Bronchial epithelial cell (primary cell): Measurements from ENCODE around the gene RFPL3. TPM values are rescaled to one million over a fixed set of nuclear protein-coding genes. Genes with fewer than 3 reads are reported as not detected.
"Not testable (repeated sequence)": the region's sequence is repeated elsewhere in the genome, so short reads cannot be mapped to it uniquely, and the experiment has no call there.

Experiments
- DNase-seq: peaks from one replicate; pipeline ENCODE4 v3.0.0-alpha.2; 2010; ENCODE audit warnings: low read depth
- FAIRE-seq: peaks from 2 replicates; lab custom pipeline; 2011; peaks lifted over from hg19 to GRCh38; lab: Jason Lieb, UNC
- H3K27me3 ChIP-seq: 2 replicates; pipeline ENCODE4 v1.5.1; 2011; ENCODE audit warnings: low read length; ENCODE audit not compliant: control insufficient read depth, insufficient read depth
- H3K36me3 ChIP-seq: 2 replicates; pipeline ENCODE4 v1.5.1; 2011; ENCODE audit warnings: low read length; ENCODE audit not compliant: control insufficient read depth, insufficient read depth
- H3K4me3 ChIP-seq: 2 replicates; pipeline ENCODE4 v1.5.1; 2011; ENCODE audit warnings: mild to moderate bottlenecking, low read depth, low read length, control low read depth
- CTCF ChIP-seq: IDR thresholded peaks from 2 replicates; pipeline ENCODE4 v1.5.1; 2011; ENCODE audit warnings: mild to moderate bottlenecking, moderate library complexity, low read length, control low read depth, inconsistent platforms; ENCODE audit not compliant: insufficient read depth, severe bottlenecking
- total RNA-seq: library from RNA; depleted of rRNA; stranded (reverse); fragments of >200 nt; gene quantifications from 2 replicates; pipeline ENCODE4 v1.2.1, GENCODE V29; 2014

Gene RFPL3
- total RNA-seq, 1 donor from 2014 or later: not detected

DNA sequence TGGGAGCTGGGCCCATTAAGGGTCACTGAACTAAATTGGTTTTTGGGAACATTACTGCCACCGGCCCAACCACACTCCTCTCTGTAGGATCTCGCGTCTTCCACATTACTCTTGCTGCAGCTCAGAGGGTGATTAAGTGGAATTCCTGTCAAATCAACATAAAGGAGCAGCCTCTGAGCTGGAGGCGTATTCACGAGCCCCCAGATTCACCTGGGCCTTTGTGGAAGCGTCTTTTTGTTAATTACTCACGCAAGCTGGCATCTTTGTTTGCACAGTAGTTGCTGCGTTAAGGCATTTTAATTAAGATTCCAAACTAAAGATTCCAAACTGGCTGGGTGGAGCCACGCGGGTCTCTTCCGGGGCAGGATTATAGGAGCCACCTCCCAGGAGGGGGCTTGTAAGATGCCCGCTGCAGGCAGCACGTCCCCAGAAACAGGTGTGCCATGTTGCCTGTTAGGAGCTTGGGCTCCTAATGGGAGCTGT lies 21.5 kb upstream of the RFPL3 start:
- TF ChIP-seq CTCF: no peak
- DNase-seq (no peak), FAIRE-seq (no peak)
- H3K36me3 ChIP-seq: no peaks in the 10 kb centered on the region
- no peak overlapping the region for H3K4me3 ChIP-seq
- peaks cover 1% of the 10 kb centered on the region for H3K27me3 ChIP-seq

- DNase-seq (no peak), FAIRE-seq (no peak)
- TF ChIP-seq CTCF: no peak
Observed at GRCh38 chr22:32336771-32337424, 20.8 kb upstream of the RFPL3 start.

GRCh38 chr22:32337425-32337824 lies 20.2 kb upstream of the RFPL3 start:
- not testable (repeated sequence) for H3K4me3 ChIP-seq, FAIRE-seq, DNase-seq, H3K27me3 ChIP-seq, H3K36me3 ChIP-seq

More at GRCh38 chr22:32336771-32337424, 20.8 kb upstream of the RFPL3 start:
- H3K36me3 ChIP-seq: no peaks in the 10 kb centered on the region
- H3K27me3 ChIP-seq: peaks cover 3% of the 10 kb centered on the region
- H3K4me3 ChIP-seq: no peak overlapping the region

- no peaks in the 10 kb centered on the region for H3K36me3 ChIP-seq
- no peak for TF ChIP-seq CTCF
- H3K4me3 ChIP-seq: no peak overlapping the region
- FAIRE-seq (no peak), DNase-seq (no peak)
- peaks cover 3% of the 10 kb centered on the region for H3K27me3 ChIP-seq
Observed at GRCh38 chr22:32338757-32339156, 18.9 kb upstream of the RFPL3 start.

- Histone ChIP-seq H3K4me3 (no peak overlapping the region), H3K27me3 (peaks cover 3% of the 10 kb centered on the region), H3K36me3 (no peaks in the 10 kb centered on the region)
- TF ChIP-seq CTCF: no peak
- FAIRE-seq (peak; percentile 89), DNase-seq (no peak)
Observed at GRCh38 chr22:32339190-32340012, 18.3 kb upstream of the RFPL3 start.

DNA sequence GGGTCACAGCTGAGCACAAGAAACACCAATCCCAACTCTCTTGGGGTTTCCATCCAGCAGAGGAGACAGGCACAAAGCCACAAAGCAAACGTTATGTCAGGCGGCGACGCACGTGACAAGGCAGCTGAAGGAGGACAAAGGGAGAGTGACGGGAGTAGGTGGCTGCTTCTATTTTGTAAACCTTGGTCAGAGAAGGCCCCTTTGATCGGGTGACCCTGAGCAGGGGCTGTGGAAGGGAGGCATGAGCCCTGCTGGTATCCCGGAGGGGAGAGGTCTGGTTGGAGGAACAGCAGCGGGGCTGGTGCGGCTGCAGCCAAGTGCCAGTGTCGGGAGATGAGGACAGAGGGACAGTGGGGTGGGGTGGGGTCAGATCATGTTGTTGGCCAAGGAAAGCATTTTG lies 17.3 kb upstream of the RFPL3 start:
- no peak for TF ChIP-seq CTCF
- DNase-seq: no peak
- Histone ChIP-seq H3K36me3 (no peaks in the 10 kb centered on the region), H3K4me3 (no peak overlapping the region), H3K27me3 (peaks cover 3% of the 10 kb centered on the region)
- no peak for FAIRE-seq
